HG03439 (cell line): ENCODE data around the gene NTHL1.
A peak's percentile ranks its signal among the peaks of the same experiment; 100 is the strongest.

ENCODE experiments used
- ATAC-seq: cut with Tn5 transposase; IDR thresholded peaks from one replicate; pipeline ENCODE4 v1.9.1; 2021; ENCODE audit warnings: mild to moderate bottlenecking, moderate library complexity; ENCODE audit not compliant: unreplicated experiment

NTHL1 gene

GRCh38 chr16:2047330-2048115, at the start of gene NTHL1, which contains the start of gene TSC2:
NTHL1 (minus strand) TSS chr16:2047834; CDS start chr16:2047823, 11 bp downstream.
TSC2 (plus strand) TSS chr16:2047985; CDS start chr16:2048616, 631 bp downstream.
- peak; percentile 95 for ATAC-seq

- ATAC-seq: no peak
Measured at GRCh38 chr16:2096853-2097595, 49.4 kb upstream of the NTHL1 start.

GRCh38 chr16:2095918-2096582, 48.4 kb upstream of the NTHL1 start:
- no peak for ATAC-seq

GRCh38 chr16:2095315-2095853, 47.8 kb upstream of the NTHL1 start:
- ATAC-seq: no peak

- ATAC-seq: no peak
Measured at GRCh38 chr16:2093793-2094192, 46.2 kb upstream of the NTHL1 start.

GRCh38 chr16:2092866-2093265, 45.2 kb upstream of the NTHL1 start:
- ATAC-seq: no peak

GRCh38 chr16:2092256-2092620, 44.6 kb upstream of the NTHL1 start:
- ATAC-seq: no peak

GRCh38 chr16:2091547-2092255, 44.1 kb upstream of the NTHL1 start:
- ATAC-seq: no peak

- no peak for ATAC-seq
Measured at GRCh38 chr16:2090777-2091546, 43.3 kb upstream of the NTHL1 start.

- ATAC-seq: no peak
Measured at GRCh38 chr16:2090481-2090776, 42.8 kb upstream of the NTHL1 start.

GRCh38 chr16:2089706-2090480, 42.3 kb upstream of the NTHL1 start:
- no peak for ATAC-seq

- no peak for ATAC-seq
Measured at GRCh38 chr16:2088759-2089358, 41.2 kb upstream of the NTHL1 start.

GRCh38 chr16:2087748-2088631, 40.4 kb upstream of the NTHL1 start:
- ATAC-seq: no peak

- no peak for ATAC-seq
Measured at GRCh38 chr16:2086812-2087747, 39.4 kb upstream of the NTHL1 start.

- ATAC-seq: no peak
Measured at GRCh38 chr16:2086106-2086742, 38.6 kb upstream of the NTHL1 start.

GRCh38 chr16:2085669-2086068, 38.0 kb upstream of the NTHL1 start:
- ATAC-seq: no peak
